Measurements from ENCODE around the gene ZNF646.

ZNF646 gene

DNA sequence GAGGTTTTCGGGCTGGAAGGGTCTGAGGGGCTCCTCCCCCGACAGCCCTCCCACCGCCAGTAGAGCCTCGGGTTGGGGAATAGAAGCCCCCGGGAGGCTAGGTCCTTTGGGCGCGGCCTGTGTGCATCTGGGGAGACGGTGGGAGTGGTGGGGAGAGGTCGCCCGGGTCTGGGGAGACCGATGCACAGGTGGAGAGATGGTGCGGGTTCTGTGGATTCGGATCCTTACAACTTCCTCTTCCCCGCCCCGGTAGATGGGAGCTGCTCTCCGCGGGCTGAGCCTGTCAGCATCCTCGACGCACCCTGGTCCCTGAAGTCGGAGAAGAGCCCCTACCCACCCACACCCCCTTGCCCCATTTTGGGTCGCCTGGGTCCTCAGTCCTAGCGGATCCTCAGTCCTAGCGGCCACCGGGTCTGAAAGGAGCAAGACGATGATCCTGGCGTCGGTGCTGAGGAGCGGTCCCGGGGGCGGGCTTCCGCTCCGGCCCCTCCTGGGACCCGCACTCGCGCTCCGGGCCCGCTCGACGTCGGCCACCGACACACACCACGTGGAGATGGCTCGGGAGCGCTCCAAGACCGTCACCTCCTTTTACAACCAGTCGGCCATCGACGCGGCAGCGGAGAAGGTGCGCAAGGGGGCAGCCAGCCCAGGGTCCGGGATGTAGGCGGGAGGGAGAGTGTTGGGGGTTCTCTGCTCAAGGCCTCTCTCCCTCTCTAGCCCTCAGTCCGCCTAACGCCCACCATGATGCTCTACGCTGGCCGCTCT, 34.8 kb downstream of the ZNF646 start:
- FAIRE-seq, result no peak

DNA sequence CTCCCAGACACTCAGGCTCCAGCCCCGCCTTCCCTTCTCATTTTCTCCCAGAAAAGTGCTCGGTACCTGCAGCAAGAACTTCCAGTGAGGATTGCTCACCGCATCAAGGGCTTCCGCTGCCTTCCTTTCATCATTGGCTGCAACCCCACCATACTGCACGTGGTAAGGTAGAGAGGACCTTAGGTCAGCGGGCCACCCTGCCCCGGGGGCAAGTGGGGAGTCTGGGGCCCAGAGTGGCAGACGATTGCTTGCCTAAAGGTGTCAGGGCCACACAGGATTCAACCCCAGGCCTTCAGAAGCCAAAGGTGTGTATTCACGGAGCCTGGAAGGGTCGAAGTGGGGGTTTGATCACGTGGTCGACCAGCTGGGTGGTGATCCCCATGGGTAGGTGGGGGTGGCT, 35.4 kb downstream of the ZNF646 start:
- FAIRE-seq, result no peak

DNA sequence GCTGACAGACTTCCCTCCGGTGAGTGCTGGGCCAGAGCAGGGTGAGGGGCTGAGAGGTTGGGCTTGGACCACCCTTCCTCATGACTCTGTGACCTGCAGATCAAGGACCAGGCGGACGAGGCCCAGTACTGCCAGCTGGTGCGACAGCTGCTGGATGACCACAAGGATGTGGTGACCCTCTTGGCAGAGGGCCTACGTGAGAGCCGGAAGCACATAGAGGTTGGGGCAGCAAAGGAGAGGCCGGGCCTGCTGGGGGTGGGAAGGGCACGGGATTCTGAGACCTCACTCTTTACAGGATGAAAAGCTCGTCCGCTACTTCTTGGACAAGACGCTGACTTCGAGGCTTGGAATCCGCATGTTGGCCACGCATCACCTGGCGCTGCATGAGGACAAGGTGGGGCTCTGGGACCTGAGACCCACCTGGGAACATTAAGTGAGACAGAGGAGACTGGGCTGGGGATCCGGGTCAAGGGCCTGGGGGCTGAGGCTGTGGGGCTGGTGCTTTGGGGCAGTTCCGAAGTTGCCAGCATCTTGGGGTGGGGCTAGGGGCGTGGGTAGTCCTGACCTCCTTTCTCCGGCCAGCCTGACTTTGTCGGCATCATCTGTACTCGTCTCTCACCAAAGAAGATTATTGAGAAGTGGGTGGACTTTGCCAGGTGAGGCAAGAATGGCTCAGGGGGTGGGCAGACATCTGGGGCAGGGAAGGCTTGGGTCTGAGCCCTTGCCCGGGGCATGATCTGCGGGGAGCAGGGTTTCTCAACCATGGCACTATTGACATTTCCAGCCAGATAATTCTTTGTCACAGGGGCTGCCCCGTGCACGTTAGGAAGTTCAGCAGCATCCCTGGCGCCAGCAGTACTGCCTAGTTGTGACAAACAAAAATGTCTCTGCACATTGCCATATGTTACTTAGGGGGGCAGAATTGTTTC, 36.1 kb downstream of the ZNF646 start:
- no peak for FAIRE-seq

DNA sequence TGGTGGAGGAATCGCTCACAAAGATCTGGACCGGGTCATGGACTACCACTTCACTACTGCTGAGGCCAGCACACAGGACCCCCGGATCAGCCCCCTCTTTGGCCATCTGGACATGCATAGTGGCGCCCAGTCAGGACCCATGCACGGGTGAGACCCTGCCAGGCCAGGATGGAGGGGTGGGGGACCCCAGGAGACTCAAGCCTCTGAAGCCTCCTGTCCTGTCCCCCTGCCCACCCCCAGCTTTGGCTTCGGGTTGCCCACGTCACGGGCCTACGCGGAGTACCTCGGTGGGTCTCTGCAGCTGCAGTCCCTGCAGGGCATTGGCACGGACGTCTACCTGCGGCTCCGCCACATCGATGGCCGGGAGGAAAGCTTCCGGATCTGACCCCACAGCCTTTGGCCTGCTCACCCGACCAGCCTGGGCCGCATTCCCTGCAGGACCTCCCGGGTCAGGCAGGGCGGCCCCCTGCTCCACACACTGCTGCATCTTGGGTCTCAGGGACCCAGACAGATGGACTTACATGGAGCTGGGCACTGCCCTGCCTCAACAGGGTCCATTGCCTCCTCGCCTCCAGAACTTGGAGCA, 37.8 kb downstream of the ZNF646 start:
- FAIRE-seq, result no peak

DNA sequence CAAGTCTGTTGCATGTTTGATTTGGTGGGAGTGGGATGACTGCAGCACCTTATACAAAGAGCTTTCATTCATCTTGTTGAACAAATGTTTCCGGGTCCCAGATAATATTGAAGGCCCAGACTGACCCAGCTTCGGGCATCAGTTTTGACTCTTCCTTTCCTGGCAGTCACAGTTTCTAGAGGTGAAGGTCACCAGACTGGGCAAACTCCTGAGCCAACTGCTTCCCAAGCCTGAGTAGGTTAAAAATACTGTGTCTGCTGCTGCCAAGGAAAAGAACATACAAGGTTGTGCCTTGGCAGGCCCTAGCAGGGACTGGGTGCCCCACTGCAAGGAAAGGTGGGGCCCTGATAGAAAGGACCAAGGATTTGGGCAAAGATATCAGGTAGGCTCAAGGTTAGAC, 38.5 kb downstream of the ZNF646 start:
- FAIRE-seq, result no peak

DNA sequence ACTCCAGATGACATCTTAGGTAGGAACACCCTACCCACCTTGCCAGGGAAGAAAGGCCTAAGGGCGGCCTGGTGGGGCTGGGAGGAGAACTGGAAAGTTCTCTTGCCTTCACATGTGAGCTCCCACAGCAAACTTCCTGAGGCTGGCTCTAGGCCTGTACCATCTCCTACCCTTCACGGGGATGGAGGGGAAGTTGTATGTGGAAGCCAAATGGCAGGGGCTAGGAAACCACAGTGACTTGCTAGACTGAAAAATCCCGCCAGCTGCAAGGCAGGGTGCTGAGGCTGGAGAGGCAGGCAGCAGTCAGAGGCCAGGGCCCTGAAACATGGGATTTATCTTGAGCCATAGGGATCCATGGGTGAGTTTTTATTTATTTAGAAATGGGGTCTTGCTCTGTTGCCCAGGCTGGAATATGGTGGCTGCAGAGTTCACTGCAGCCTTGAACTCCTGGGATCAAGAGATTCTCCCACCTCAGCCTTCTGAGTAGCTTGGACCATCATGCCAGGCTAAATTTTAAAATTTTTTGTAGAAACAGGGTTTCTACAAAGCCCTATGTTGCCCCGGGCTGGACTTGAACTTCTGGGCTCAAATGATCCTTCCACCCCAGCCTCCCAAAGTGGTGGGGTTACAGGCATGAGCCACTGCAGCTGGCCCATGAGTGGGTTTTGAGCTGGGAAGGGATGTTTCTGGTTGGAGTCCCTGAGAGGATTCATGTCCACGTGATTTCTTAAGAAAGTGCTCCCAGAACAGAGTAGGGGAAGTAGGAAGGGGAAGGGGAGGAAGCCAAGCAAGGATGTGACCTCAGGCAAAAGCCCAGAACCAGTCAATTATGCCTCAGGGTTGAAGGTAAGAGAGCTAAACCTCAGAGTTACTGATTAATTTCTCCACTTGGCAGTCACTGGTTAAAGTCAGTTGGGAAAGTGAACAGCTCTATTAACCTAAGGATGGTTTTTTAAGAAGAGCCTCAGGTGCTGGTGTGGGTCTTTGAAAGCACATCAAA, 39.2 kb downstream of the ZNF646 start:
- FAIRE-seq, result no peak

DNA sequence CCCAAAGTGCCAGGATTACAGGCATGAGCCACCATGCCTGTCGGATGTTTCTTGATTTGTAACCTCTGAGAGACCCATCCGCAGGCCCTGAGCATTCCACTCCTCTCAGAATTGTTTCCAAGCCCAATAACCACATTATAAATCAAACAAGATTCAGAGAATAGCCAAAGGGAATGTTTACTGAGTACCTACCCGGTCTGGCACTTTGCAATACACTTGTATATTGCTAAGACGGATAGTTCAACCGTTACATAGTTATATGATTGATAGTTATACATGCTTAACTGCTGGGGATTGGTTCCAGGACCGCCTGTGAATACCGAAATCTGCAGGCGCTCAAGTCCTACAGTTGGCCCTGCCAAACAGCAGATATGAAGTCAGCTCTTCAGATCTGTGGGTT, 40.2 kb downstream of the ZNF646 start:
- no peak for FAIRE-seq

DNA sequence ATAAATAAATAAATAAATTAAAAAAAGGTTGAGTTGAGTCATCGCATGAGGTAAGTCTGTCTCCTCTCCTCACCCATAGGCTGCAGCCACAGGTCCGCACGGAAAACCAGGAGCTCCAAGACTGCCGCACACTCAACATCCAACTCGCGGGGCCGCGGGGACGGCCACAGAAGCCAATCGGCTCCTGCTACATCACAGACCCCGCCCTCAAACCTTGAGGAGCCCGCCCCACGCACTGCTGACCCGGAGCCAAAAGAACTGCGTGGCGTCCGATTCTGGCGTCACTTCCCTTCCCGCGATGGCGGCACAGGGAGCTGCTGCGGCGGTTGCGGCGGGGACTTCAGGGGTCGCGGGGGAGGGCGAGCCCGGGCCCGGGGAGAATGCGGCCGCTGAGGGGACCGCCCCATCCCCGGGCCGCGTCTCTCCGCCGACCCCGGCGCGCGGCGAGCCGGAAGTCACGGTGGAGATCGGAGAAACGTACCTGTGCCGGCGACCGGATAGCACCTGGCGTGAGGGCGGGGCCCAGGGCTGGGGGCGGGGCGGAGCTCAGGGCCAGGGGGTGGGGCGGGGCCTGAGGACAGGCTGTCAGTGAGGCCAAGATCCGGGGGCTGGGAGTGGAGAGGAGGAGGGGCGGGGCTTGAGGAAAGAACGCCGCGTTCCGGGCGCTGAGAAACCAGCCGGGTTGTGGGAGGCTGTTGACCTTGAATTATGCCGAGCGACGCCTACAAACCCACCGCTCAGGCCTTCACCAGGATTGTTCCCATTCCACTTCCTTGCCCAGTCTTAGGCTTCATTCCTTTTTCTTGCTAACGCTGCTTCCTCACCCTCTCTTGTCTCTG, 43.4 kb downstream of the ZNF646 start, which contains the start of gene KAT8:
Gene KAT8 (plus strand): TSS at position 281 of the 839 bp plus-strand sequence. CDS start 18 bp downstream, at position 299.
- peak; percentile 81 for FAIRE-seq

DNA sequence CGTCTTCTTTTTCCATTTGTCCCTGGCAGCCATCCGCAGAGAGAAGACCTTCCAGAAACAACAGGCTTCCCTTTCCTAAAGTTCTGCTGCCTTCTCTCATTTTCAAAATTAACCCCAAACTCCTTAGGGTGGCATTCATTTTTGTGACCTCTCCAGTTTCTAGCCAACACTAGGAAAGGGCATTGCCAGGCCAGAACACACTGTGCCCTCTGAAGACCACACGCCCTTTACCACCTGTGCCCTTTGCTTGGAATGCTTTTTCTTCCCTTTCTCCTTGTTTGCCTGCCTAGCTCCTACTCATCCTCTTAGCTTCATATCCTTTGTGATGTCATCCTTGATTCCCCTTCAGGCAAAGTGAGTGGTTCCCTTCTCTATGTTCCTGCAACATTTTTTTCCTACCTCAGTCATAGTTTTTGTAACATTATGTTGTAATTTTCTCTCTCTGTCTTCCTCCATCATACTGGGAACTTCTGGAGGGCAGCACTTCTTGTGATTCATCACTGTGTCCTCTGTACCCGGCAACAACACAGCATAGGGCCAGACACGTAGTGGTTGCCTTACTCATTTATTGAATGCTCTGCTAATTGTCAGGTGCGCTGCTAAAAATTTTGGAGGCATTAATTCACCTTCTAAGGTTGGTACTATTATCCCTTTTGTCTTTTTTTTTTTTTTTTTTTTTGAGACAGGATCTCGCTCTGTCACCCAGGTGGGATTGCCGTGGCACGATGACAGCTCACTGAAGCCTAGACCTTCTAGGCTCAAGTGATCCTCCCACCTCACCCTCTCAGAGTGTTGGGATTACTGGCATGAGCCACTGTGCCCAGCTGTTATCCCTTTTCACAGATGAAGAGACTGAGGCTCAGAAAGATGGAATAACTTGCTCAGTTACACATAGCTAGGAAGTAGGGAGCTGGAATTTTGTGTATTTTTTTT, 44.3 kb downstream of the ZNF646 start:
- no peak for FAIRE-seq

DNA sequence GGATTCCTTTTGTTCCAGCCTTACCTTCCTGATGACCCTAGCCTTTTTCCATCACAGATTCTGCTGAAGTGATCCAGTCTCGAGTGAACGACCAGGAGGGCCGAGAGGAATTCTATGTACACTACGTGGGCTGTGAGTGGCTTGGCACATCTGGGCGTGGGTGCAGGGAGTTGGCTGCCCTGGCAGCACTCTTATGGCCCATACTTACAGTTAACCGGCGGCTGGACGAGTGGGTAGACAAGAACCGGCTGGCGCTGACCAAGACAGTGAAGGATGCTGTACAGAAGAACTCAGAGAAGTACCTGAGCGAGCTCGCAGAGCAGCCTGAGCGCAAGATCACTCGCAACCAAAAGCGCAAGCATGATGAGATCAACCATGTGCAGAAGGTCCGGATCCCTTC, 45.9 kb downstream of the ZNF646 start:
- no peak for FAIRE-seq

DNA sequence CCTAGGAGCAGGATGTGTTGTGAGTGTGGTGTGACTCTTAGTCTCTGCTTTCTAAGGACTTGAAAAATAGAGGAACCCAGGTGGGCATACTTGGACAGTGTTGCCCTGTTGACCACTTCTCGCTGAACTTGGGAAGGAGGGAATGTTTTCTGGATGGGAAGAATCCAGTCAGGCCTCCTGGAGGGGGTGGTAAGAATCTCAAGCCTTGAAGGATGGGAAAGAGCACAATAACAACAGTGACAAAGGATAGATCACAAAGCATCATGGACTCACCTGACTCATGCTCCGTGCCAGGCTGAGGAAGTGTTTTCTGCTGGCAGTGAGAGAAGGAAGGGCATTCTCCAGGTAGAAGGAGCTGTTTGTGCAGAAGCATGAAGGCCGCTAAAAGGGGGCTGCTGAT, 51.6 kb downstream of the ZNF646 start:
- no peak for FAIRE-seq

DNA sequence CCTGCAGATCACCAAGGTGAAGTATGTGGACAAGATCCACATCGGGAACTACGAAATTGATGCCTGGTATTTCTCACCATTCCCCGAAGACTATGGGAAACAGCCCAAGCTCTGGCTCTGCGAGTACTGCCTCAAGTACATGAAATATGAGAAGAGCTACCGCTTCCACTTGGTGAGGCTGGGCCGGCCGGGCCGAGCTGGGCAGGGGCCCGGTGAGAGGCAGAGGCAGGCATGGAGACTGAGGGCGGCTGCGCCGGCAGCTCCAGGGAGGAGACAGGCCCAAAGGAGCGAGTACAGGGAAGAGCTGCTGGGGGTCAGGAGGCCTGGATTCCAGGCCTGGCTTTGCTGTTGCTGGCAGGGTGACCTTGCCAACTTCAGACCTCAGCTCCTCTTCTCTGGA, 53.0 kb downstream of the ZNF646 start:
- FAIRE-seq, result no peak

DNA sequence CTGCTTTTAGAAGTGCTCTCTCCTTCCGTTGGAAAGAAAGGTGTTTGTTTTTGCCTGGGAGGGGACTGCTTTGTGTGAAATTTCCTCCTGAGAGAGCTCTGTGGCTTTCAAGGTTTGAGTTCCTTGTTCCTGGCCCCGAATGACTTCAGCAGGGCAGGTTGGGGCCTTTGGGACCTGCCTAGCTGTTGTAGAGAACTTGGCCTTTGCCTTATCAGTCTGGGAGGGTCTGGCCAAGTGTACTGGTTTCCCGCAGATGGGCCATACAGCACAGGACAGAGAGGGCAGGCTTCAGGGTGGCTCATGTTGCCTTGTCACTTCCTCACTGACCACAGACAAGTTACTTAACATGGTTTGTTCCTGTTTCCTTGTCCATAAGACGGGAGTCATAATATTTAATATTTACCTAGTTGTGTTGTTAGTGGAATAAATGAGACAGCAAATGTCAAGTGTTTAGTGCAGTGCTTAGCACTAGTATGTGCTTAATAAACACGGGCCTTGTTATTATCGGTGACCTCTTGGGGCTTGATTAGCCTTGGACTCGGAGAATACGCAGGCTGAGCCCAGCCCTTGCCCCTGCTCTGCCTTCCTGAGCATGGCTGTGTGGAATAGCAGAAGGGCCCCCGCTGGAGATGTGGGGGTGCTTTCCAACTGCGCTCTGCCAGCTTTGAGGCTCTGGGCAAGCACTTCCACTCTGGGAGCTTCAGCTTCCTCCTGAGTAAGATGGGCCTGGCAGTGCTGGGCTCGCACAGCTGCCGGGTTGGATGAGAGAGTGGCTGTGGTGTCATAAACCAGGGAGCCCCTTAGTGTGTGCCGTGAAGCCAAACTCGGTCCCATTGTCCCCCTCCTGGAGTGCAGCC, 54.7 kb downstream of the ZNF646 start:
- no peak for FAIRE-seq

DNA sequence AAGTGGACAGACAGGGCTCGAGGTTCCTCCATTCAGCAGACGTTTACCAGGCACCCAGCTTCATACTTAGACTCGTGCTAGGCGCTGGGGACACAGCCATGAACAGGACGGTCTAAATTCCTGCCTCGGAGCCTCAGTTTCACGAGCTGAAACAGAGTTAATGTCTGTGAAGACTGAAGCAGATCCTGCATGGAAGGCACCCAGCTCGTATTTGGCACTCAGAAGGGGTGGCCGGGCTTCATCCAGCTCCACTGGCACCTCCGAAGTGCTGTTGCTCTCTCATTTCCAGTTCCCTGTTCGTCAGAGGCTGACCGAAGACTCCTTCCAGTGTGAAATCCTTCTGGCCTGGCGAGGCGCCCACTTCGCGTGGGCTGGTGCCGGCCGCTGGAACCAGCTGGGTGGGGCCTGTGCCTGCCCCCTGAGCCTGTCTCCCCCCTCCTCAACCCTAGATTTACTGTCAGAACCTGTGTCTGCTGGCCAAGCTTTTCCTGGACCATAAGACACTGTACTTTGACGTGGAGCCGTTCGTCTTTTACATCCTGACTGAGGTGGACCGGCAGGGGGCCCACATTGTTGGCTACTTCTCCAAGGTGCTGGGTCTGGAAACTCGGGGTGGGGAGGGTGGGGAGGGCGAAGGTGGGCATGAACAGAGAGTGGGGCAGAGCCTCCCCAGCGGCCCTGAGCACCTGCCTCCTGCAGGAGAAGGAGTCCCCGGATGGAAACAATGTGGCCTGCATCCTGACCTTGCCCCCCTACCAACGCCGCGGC, 55.5 kb downstream of the ZNF646 start:
- FAIRE-seq, result no peak

DNA sequence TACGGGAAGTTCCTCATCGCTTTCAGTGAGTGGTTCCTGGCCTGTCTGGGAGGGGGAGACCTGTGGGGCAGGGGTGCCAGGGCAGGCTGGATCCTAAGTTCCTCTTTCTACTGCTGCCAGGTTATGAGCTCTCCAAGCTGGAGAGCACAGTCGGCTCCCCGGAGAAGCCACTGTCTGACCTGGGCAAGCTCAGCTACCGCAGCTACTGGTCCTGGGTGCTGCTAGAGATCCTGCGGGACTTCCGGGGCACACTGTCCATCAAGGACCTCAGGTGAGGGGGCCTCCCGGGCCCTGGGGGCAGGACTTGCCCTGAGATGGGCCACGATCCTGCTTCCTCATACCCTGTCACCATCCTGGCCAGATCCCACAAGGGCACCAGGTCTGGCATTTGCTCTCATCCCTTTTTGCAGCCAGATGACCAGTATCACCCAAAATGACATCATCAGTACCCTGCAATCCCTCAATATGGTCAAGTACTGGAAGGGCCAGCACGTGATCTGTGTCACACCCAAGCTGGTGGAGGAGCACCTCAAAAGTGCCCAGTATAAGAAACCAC, 56.2 kb downstream of the ZNF646 start:
- FAIRE-seq, result no peak

DNA sequence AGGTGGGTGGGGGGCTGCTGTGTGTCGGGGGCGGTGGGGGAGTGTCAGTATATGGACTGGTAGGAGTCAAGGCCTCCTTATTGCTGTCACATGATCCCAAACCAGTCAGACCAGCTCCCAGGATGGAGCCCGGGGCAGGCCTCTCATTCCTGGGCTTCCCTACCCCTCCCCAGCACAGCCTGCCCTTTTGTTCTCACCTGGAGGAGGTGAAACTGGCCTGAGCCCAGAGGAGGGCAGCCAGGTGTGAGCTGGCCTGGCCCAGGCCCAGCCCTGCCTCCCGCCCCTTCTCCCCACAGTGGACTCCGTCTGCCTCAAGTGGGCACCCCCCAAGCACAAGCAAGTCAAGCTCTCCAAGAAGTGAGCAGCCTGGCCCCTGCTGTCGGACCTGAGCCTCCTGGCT, 56.7 kb downstream of the ZNF646 start:
- no peak for FAIRE-seq

DNA sequence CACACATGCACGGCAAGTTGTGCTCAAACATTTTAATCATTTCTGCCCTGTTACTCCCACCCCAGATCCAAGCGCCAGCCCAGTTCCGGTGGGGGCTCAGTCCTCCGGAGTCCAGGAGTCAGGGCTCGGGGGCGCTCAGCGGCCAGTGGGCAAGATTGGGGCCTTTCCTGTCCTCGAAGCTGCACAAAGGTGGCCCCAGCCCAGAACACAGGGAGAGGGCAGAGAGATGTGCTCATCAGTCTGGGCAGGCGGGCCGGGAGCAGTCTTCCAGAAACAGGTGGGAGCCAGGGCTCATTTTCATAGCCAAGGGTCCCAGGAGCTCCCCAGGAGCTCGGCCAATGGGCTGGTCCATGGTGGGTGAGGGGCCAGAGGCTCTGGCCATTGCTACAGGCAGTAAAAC, 57.2 kb downstream of the ZNF646 start:
- no peak for FAIRE-seq

DNA sequence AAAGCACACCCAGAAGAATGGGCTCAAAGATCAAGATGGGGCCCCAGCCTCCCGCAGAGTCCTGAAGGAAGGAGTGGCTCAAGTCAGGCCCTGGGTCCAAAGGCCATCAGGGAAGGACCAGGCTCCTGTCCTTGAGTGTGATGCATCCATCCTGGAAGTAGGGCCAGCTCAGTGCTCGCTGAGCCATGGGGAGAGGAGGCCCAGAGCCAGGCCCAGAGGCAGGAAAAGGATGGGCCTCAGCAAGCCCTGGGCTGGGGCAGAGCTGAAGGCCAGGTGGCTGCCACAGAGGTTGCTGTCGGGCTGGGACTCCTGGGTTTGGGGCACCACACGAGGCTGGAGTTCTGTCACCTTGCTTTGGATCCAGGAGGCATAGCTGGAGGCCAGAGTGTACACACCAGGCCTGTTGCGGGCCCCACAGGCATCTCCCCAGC, 57.6 kb downstream of the ZNF646 start:
- FAIRE-seq, result no peak

All from TTC549 (cell line).